Putamen (tissue), 1 donor: ENCODE results near the gene TMEM221.

Experiments used
- DNase-seq: peaks from one replicate; pipeline ENCODE4 v3.0.0-alpha.2; 2016; ENCODE audit warnings: low spot score

Gene TMEM221

GRCh38 chr19:17405250-17406045 lies 43.0 kb downstream of the TMEM221 start, which contains the start of gene BST2:
Gene BST2 (minus strand): TSS chr19:17405630. CDS start chr19:17405575, 55 bp downstream.
- DNase-seq, result peak; percentile 62

- no peak for DNase-seq
Measured at GRCh38 chr19:17404621-17405249, 43.7 kb downstream of the TMEM221 start.

- no peak for DNase-seq
Measured at GRCh38 chr19:17404015-17404414, 44.5 kb downstream of the TMEM221 start.

GRCh38 chr19:17402982-17403855 lies 45.2 kb downstream of the TMEM221 start:
- DNase-seq, result no peak

GRCh38 chr19:17401628-17402027 lies 46.8 kb downstream of the TMEM221 start:
- DNase-seq, result no peak

- no peak for DNase-seq
Measured at GRCh38 chr19:17398902-17399527, 49.5 kb downstream of the TMEM221 start.

- no peak for DNase-seq
Measured at GRCh38 chr19:17394891-17395415, 53.5 kb downstream of the TMEM221 start.

GRCh38 chr19:17393914-17394313 lies 54.6 kb downstream of the TMEM221 start, which contains the start of gene CCDC194:
Gene CCDC194 (minus strand): TSS chr19:17394196. CDS start chr19:17394158, 38 bp downstream.
- DNase-seq, result no peak

- no peak for DNase-seq
Measured at GRCh38 chr19:17393002-17393401, 55.5 kb downstream of the TMEM221 start.

GRCh38 chr19:17391371-17392151 lies 56.9 kb downstream of the TMEM221 start:
- no peak for DNase-seq

- DNase-seq, result peak; percentile 83
Measured at GRCh38 chr19:17390665-17391370, 57.6 kb downstream of the TMEM221 start.

GRCh38 chr19:17389957-17390664 lies 58.4 kb downstream of the TMEM221 start:
- no peak for DNase-seq

GRCh38 chr19:17389288-17389687 lies 59.2 kb downstream of the TMEM221 start:
- no peak for DNase-seq

- DNase-seq, result no peak
Measured at GRCh38 chr19:17385878-17386611, 62.4 kb downstream of the TMEM221 start.
